Measurements from ENCODE around the gene PAXX.

PAXX gene

DNA sequence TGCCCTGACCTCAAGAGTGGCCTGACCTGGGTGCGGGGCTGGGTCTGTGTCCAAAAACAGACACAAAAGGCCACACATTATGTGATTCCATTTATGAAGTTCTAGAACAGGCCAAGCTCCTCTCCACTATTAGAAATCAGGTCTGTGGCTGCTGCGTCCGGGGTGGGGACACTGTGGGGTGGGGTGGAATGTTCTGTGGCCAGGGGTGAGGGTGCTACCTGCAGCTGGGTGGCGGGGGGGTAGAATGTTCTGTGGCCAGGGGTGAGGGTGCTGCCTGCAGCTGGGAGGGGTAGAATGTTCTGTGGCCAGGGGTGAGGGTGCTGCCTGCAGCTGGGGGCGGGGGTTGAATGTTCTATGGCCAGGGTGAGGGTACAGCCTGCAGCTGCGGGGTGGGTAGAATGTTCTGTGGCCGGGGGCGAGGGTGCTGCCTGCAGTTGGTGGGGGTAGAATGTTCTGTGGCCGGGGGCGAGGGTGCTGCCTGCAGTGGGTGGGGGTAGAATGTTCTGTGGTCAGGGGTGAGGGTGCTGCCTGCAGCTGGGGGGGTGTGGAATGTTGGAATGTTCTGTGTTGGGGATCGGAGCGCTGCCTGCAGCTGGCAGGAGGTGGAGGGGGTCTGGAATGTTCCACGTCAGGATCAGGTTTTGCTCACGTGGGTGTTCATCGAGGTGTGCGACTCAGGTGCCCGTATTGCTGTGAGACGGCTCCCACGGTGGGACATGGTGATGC lies 31.8 kb upstream of the PAXX start:
- H3K4me3 ChIP-seq (ENCODE audit: low read depth, low read length): no peak overlapping the region
- no peak for TF ChIP-seq MYC (IDR thresholded peaks at IDR 0.05; ENCODE audit: low read depth, low read length)
- no peak for TF ChIP-seq POLR2A (IDR thresholded peaks at IDR 0.05; ENCODE audit: extremely low read depth, insufficient read length)
- TF ChIP-seq, protein P1, sequence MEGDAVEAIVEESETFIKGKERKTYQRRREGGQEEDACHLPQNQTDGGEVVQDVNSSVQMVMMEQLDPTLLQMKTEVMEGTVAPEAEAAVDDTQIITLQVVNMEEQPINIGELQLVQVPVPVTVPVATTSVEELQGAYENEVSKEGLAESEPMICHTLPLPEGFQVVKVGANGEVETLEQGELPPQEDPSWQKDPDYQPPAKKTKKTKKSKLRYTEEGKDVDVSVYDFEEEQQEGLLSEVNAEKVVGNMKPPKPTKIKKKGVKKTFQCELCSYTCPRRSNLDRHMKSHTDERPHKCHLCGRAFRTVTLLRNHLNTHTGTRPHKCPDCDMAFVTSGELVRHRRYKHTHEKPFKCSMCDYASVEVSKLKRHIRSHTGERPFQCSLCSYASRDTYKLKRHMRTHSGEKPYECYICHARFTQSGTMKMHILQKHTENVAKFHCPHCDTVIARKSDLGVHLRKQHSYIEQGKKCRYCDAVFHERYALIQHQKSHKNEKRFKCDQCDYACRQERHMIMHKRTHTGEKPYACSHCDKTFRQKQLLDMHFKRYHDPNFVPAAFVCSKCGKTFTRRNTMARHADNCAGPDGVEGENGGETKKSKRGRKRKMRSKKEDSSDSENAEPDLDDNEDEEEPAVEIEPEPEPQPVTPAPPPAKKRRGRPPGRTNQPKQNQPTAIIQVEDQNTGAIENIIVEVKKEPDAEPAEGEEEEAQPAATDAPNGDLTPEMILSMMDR (IDR thresholded peaks at IDR 0.05; ENCODE audit: low read depth, low read length): no peak
- TF ChIP-seq, protein P2, sequence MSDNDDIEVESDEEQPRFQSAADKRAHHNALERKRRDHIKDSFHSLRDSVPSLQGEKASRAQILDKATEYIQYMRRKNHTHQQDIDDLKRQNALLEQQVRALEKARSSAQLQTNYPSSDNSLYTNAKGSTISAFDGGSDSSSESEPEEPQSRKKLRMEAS (IDR thresholded peaks at IDR 0.05; ENCODE audit: low read depth, low read length): no peak
- no peak for DNase-seq (ENCODE audit: low read depth)

DNA sequence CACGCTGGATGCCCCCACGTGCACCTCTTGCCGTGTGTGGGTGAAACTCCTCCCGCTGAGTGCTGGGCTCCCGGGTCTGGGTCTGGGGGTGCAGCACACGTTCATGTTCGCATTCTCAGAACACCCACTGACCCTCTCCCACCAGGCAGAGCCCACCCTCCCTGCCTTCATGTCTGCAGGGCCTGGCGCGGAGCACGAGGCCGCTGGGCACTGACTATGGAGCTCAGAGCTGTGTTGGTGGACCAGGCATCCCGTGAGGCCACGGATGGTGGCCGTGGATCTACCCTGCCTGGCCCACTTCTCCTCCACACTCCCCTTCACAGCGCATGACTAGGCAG lies 31.3 kb upstream of the PAXX start:
- DNase-seq (ENCODE audit: low read depth): no peak
- TF ChIP-seq MYC (IDR thresholded peaks at IDR 0.05; ENCODE audit: low read depth, low read length) (no peak), POLR2A (IDR thresholded peaks at IDR 0.05; ENCODE audit: extremely low read depth, insufficient read length) (no peak)
- TF ChIP-seq, protein P1 (IDR thresholded peaks at IDR 0.05; ENCODE audit: low read depth, low read length): no peak
- TF ChIP-seq, protein P2 (IDR thresholded peaks at IDR 0.05; ENCODE audit: low read depth, low read length): no peak
- no peak overlapping the region for H3K4me3 ChIP-seq (ENCODE audit: low read depth, low read length)

DNA sequence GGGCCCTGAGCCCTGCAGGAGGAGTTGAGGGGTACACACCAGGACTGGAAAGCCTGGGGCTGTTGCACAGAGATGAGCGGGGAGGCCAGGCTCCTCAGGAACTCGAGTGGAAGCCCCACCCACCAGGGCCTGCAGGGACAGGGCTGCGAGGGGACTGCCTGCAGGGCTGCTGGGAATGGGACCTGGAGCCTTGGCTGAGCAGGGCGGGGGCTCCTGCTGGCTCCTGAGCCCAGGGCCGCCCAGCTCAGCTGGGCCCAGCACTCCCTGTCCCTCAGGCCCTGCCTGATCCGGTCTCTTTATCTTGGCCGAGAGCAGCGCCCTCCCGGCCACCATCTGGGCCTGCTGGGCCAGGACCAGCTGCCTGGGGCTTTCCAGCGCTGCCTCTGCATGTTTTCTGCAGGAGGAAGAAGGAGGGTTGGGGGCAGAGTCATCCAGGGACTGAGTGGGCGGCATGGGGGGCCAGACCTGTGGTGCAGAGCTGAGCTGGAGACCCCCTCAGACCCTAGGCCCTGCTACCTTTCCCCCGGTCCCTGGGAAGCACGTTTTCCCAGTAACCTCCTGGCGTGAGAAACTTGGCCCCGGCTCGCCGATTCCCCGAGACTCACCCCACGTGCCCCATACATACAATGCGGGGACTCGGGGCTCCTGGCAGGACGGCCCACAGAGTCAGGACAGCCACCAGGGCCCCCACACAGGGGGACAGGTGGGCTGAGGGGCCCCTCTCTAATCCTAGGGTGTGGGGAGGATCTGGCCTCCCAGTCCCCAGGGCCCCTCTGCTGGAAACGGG lies 30.8 kb upstream of the PAXX start:
- H3K4me3 ChIP-seq (ENCODE audit: low read depth, low read length): no peak overlapping the region
- DNase-seq (ENCODE audit: low read depth): no peak
- TF ChIP-seq, protein P1 (IDR thresholded peaks at IDR 0.05; ENCODE audit: low read depth, low read length): no peak
- TF ChIP-seq POLR2A (IDR thresholded peaks at IDR 0.05; ENCODE audit: extremely low read depth, insufficient read length) (no peak), MYC (IDR thresholded peaks at IDR 0.05; ENCODE audit: low read depth, low read length) (no peak)
- TF ChIP-seq, protein P2 (IDR thresholded peaks at IDR 0.05; ENCODE audit: low read depth, low read length): no peak

DNA sequence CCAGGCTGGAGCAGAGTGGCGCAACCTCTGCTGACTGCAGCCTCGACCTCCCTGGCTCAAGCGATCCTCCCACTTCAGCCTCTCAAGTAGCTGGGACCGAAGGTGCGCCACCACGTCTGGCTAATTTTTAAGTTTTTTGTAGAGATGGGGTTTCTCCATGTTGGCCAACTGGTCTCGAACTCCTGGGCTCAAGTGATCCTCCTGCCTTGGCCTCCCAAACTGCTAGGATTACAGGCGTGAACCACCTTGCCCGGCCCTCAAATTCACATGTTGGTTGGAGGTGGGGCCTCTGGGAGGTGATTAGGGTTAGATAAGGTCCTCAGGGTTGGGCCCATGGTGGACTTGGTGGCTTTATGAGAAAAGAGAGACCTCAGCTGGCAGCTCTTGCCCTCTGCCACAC lies 30.1 kb upstream of the PAXX start:
- TF ChIP-seq, protein P2 (IDR thresholded peaks at IDR 0.05; ENCODE audit: low read depth, low read length): no peak
- TF ChIP-seq MYC (IDR thresholded peaks at IDR 0.05; ENCODE audit: low read depth, low read length): no peak
- TF ChIP-seq, protein P1 (IDR thresholded peaks at IDR 0.05; ENCODE audit: low read depth, low read length): no peak
- TF ChIP-seq POLR2A (IDR thresholded peaks at IDR 0.05; ENCODE audit: extremely low read depth, insufficient read length): no peak
- H3K4me3 ChIP-seq (ENCODE audit: low read depth, low read length): no peak overlapping the region
- DNase-seq (ENCODE audit: low read depth): no peak

DNA sequence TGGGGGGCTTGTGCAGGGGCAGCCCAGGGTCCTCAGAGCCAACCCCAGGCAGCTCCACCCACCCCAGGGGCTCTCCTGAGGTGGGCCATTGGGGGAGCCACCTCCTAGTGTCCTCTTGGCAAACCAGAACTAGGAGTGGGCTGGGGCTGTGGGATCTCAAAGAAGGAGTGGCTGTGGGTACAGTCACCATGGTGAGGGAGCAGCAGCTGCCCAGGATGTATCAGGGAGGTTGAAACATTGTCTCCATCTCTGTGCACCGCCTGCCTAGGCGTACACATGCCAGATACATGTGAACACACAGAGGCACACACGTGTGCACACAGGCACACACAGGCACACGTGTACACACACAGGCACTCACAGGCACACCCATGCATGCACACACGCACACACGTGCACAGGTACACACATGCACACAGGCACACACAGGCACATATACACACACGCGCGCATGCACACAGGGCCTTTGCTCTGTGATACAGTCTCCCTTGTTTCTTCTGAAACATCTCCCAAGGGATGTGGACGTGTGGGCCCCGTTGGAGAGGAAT lies 29.4 kb upstream of the PAXX start:
- DNase-seq (ENCODE audit: low read depth): no peak
- H3K4me3 ChIP-seq (ENCODE audit: low read depth, low read length): no peak overlapping the region
- no peak for TF ChIP-seq POLR2A (IDR thresholded peaks at IDR 0.05; ENCODE audit: extremely low read depth, insufficient read length)
- TF ChIP-seq, protein P2 (IDR thresholded peaks at IDR 0.05; ENCODE audit: low read depth, low read length): no peak
- TF ChIP-seq, protein P1 (IDR thresholded peaks at IDR 0.05; ENCODE audit: low read depth, low read length): no peak
- TF ChIP-seq MYC (IDR thresholded peaks at IDR 0.05; ENCODE audit: low read depth, low read length): no peak
